HG02884 (cell line): Measurements from ENCODE around the gene TMEM62.
"Not testable (repeated sequence)": the region's sequence is repeated elsewhere in the genome, so short reads cannot be mapped to it uniquely, and the experiment has no call there.

Experiments used
- ATAC-seq: cut with Tn5 transposase; IDR thresholded peaks from one replicate; pipeline ENCODE4 v1.9.1; 2021; ENCODE audit warnings: mild to moderate bottlenecking, moderate library complexity; ENCODE audit not compliant: unreplicated experiment

TMEM62 gene

GRCh38 chr15:43118829-43119228 is 14.6 kb upstream of the TMEM62 start:
- ATAC-seq: no peak

GRCh38 chr15:43121863-43122262 is 11.5 kb upstream of the TMEM62 start:
- ATAC-seq: no peak

GRCh38 chr15:43125100-43125661 is 8.2 kb upstream of the TMEM62 start:
- no peak for ATAC-seq

- no peak for ATAC-seq
Measured at GRCh38 chr15:43126356-43126755, 7.0 kb upstream of the TMEM62 start.

GRCh38 chr15:43127752-43128151 is 5.6 kb upstream of the TMEM62 start:
- ATAC-seq: no peak

- not testable (repeated sequence) for ATAC-seq
Measured at GRCh38 chr15:43128174-43128979, 5.0 kb upstream of the TMEM62 start.

GRCh38 chr15:43128980-43129335 is 4.4 kb upstream of the TMEM62 start:
- no peak for ATAC-seq

- no peak for ATAC-seq
Measured at GRCh38 chr15:43132830-43133429, 456 bp upstream of the TMEM62 start.

GRCh38 chr15:43134157-43134635 is 810 bp downstream of the TMEM62 start:
- no peak for ATAC-seq

- no peak for ATAC-seq
Measured at GRCh38 chr15:43135351-43135750, 2.0 kb downstream of the TMEM62 start.

- ATAC-seq: no peak
Measured at GRCh38 chr15:43143203-43143941, 10.0 kb downstream of the TMEM62 start.

GRCh38 chr15:43144512-43144911 is 11.1 kb downstream of the TMEM62 start:
- no peak for ATAC-seq

- ATAC-seq: no peak
Measured at GRCh38 chr15:43146184-43146583, 12.8 kb downstream of the TMEM62 start.

GRCh38 chr15:43150191-43150929 is 17.0 kb downstream of the TMEM62 start:
- ATAC-seq: no peak

- no peak for ATAC-seq
Measured at GRCh38 chr15:43151688-43152087, 18.3 kb downstream of the TMEM62 start.

GRCh38 chr15:43153269-43153668 is 19.9 kb downstream of the TMEM62 start:
- no peak for ATAC-seq

- ATAC-seq: no peak
Measured at GRCh38 chr15:43165801-43166325, 32.5 kb downstream of the TMEM62 start.

- not testable (repeated sequence) for ATAC-seq
Measured at GRCh38 chr15:43167261-43167660, 33.9 kb downstream of the TMEM62 start.

GRCh38 chr15:43168192-43169107 is 35.1 kb downstream of the TMEM62 start:
- no peak for ATAC-seq
